ENCODE measurements around the gene PLCG2.

The PLCG2 gene

DNA sequence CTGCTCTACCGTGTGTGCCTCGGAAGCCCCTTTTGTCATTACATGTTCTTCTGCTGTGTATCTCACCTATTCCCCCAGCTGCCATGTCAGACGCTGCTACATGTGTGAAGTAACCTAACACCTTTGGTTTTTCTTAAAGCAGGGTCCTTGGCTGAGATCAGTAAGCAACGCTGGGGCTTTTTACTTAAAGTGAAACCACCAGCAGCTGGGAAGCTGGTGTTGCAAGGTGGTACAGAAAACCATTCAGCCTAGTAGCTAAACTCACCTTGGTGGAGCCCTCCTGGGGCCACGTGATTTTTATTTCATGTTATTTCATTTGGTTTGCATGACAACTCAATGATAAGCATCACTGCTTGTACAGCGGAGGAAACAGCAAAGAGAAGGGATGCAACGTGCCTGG lies 62.6 kb downstream of the PLCG2 start:
- ATAC-seq: no peak
- TF ChIP-seq TOX (CRISPR knock-in tag; IDR thresholded peaks at IDR 0.05; ENCODE audit: borderline replicate concordance) (no peak), ARNTL (CRISPR knock-in tag; IDR thresholded peaks at IDR 0.05; ENCODE audit: borderline replicate concordance, low read depth) (no peak), ZFP3 (CRISPR knock-in tag; IDR thresholded peaks at IDR 0.05) (no peak), CSDC2 (CRISPR knock-in tag; IDR thresholded peaks at IDR 0.05) (no peak), ZNF565 (CRISPR knock-in tag; conservative IDR thresholded peaks at IDR 0.05; ENCODE audit: low read depth) (no peak), ZNF8 (CRISPR knock-in tag; IDR thresholded peaks at IDR 0.05) (no peak), PATZ1 (CRISPR knock-in tag; IDR thresholded peaks at IDR 0.05; ENCODE audit: borderline replicate concordance) (no peak), GLIS3 (CRISPR knock-in tag; IDR thresholded peaks at IDR 0.05) (no peak), CREB5 (CRISPR knock-in tag; IDR thresholded peaks at IDR 0.05; ENCODE audit: low read depth) (no peak), TCF4 (CRISPR knock-in tag; IDR thresholded peaks at IDR 0.05; ENCODE audit: borderline replicate concordance) (no peak), ISL1 (CRISPR knock-in tag; IDR thresholded peaks at IDR 0.05) (no peak)

- ATAC-seq: no peak
- TF ChIP-seq CREB5 (CRISPR knock-in tag; IDR thresholded peaks at IDR 0.05; ENCODE audit: low read depth) (no peak), ARNTL (CRISPR knock-in tag; IDR thresholded peaks at IDR 0.05; ENCODE audit: borderline replicate concordance, low read depth) (no peak), ZFP30 (CRISPR knock-in tag; IDR thresholded peaks at IDR 0.05) (no peak), GLIS3 (CRISPR knock-in tag; IDR thresholded peaks at IDR 0.05) (no peak), ESRRG (CRISPR knock-in tag; IDR thresholded peaks at IDR 0.05) (no peak), ZFP3 (CRISPR knock-in tag; IDR thresholded peaks at IDR 0.05) (no peak), ISL1 (CRISPR knock-in tag; IDR thresholded peaks at IDR 0.05) (no peak), ZNF565 (CRISPR knock-in tag; conservative IDR thresholded peaks at IDR 0.05; ENCODE audit: low read depth) (no peak), SNAI2 (CRISPR knock-in tag; IDR thresholded peaks at IDR 0.05) (no peak), BACH2 (CRISPR knock-in tag; IDR thresholded peaks at IDR 0.05; ENCODE audit: borderline replicate concordance) (no peak), ZNF8 (CRISPR knock-in tag; IDR thresholded peaks at IDR 0.05) (no peak), ZNF70 (CRISPR knock-in tag; IDR thresholded peaks at IDR 0.05) (no peak), CSDC2 (CRISPR knock-in tag; IDR thresholded peaks at IDR 0.05) (no peak), TCF4 (CRISPR knock-in tag; IDR thresholded peaks at IDR 0.05; ENCODE audit: borderline replicate concordance) (no peak)
- TF ChIP-seq, protein P1, sequence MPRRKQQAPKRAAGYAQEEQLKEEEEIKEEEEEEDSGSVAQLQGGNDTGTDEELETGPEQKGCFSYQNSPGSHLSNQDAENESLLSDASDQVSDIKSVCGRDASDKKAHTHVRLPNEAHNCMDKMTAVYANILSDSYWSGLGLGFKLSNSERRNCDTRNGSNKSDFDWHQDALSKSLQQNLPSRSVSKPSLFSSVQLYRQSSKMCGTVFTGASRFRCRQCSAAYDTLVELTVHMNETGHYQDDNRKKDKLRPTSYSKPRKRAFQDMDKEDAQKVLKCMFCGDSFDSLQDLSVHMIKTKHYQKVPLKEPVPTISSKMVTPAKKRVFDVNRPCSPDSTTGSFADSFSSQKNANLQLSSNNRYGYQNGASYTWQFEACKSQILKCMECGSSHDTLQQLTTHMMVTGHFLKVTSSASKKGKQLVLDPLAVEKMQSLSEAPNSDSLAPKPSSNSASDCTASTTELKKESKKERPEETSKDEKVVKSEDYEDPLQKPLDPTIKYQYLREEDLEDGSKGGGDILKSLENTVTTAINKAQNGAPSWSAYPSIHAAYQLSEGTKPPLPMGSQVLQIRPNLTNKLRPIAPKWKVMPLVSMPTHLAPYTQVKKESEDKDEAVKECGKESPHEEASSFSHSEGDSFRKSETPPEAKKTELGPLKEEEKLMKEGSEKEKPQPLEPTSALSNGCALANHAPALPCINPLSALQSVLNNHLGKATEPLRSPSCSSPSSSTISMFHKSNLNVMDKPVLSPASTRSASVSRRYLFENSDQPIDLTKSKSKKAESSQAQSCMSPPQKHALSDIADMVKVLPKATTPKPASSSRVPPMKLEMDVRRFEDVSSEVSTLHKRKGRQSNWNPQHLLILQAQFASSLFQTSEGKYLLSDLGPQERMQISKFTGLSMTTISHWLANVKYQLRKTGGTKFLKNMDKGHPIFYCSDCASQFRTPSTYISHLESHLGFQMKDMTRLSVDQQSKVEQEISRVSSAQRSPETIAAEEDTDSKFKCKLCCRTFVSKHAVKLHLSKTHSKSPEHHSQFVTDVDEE (CRISPR knock-in tag; IDR thresholded peaks at IDR 0.05): no peak
- TF ChIP-seq, protein P2, sequence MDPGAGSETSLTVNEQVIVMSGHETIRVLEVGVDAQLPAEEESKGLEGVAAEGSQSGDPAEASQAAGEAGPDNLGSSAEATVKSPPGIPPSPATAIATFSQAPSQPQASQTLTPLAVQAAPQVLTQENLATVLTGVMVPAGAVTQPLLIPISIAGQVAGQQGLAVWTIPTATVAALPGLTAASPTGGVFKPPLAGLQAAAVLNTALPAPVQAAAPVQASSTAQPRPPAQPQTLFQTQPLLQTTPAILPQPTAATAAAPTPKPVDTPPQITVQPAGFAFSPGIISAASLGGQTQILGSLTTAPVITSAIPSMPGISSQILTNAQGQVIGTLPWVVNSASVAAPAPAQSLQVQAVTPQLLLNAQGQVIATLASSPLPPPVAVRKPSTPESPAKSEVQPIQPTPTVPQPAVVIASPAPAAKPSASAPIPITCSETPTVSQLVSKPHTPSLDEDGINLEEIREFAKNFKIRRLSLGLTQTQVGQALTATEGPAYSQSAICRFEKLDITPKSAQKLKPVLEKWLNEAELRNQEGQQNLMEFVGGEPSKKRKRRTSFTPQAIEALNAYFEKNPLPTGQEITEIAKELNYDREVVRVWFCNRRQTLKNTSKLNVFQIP (CRISPR knock-in tag; IDR thresholded peaks at IDR 0.05; ENCODE audit: borderline replicate concordance, low read depth): no peak
- TF ChIP-seq, protein P3, sequence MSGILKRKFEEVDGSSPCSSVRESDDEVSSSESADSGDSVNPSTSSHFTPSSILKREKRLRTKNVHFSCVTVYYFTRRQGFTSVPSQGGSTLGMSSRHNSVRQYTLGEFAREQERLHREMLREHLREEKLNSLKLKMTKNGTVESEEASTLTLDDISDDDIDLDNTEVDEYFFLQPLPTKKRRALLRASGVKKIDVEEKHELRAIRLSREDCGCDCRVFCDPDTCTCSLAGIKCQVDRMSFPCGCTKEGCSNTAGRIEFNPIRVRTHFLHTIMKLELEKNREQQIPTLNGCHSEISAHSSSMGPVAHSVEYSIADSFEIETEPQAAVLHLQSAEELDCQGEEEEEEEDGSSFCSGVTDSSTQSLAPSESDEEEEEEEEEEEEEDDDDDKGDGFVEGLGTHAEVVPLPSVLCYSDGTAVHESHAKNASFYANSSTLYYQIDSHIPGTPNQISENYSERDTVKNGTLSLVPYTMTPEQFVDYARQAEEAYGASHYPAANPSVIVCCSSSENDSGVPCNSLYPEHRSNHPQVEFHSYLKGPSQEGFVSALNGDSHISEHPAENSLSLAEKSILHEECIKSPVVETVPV (CRISPR knock-in tag; IDR thresholded peaks at IDR 0.05): no peak
Measured at GRCh38 chr16:81842564-81843242, 63.6 kb downstream of the PLCG2 start.
